ENCODE results near the gene AKNA. TPM values are rescaled to one million over a fixed set of nuclear protein-coding genes. Genes with fewer than 3 reads are reported as not detected.

The AKNA gene
- total RNA-seq, 1 donor = 27.9 TPM

GRCh38 chr9:114417511-114417910 is 29.7 kb upstream of the AKNA start:
- Histone ChIP-seq H2AFZ (ENCODE audit: low read length) (no peak overlapping the region), H3K4me2 (ENCODE audit: insufficient read depth, low read length) (no peak overlapping the region), H3K27ac (ENCODE audit: low read depth, low read length) (no peak overlapping the region), H3K9me3 (ENCODE audit: low read depth, low read length) (no peaks in the 10 kb centered on the region), H3K4me3 (ENCODE audit: insufficient read depth, low read length) (no peak overlapping the region), H3K79me2 (ENCODE audit: insufficient read depth, low read length) (no peaks in the 10 kb centered on the region), H3K4me1 (ENCODE audit: insufficient read depth, low read length) (peaks cover 24% of the 10 kb centered on the region), H4K20me1 (ENCODE audit: insufficient read depth, low read length) (no peaks in the 10 kb centered on the region), H3K36me3 (ENCODE audit: insufficient read depth, low read length) (no peaks in the 10 kb centered on the region), H3K27me3 (ENCODE audit: insufficient read depth, low read length) (no peaks in the 10 kb centered on the region)
- TF ChIP-seq, protein P1, sequence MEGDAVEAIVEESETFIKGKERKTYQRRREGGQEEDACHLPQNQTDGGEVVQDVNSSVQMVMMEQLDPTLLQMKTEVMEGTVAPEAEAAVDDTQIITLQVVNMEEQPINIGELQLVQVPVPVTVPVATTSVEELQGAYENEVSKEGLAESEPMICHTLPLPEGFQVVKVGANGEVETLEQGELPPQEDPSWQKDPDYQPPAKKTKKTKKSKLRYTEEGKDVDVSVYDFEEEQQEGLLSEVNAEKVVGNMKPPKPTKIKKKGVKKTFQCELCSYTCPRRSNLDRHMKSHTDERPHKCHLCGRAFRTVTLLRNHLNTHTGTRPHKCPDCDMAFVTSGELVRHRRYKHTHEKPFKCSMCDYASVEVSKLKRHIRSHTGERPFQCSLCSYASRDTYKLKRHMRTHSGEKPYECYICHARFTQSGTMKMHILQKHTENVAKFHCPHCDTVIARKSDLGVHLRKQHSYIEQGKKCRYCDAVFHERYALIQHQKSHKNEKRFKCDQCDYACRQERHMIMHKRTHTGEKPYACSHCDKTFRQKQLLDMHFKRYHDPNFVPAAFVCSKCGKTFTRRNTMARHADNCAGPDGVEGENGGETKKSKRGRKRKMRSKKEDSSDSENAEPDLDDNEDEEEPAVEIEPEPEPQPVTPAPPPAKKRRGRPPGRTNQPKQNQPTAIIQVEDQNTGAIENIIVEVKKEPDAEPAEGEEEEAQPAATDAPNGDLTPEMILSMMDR (IDR thresholded peaks at IDR 0.05; ENCODE audit: extremely low read depth, low read depth, low read length) = peak; percentile 31
- peak; percentile 93 for DNase-seq (ENCODE audit: insufficient read length, low spot score, missing footprints)

DNA sequence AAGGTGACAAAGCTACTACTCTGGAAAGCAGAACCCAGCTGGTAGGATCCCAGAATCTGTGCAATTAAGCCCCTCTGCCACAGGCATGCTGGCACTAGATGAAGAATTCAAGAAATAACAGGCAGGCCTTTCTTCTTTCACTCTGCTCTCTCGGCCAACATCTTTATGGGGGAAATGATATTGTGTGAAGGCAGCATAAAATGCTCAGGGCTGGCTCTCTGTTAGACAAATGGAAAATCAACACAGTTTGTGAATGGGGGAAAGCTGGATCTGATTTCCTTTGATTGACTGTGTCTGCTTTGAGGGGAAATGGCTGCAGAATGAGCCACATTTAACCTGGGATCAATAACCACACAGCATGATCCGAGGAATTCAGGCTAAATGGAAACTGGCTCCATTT is 29.1 kb upstream of the AKNA start:
- Histone ChIP-seq H3K9me3 (ENCODE audit: low read depth, low read length) (no peaks in the 10 kb centered on the region), H3K27ac (ENCODE audit: low read depth, low read length) (no peak overlapping the region), H3K79me2 (ENCODE audit: insufficient read depth, low read length) (no peaks in the 10 kb centered on the region), H3K36me3 (ENCODE audit: insufficient read depth, low read length) (no peaks in the 10 kb centered on the region), H3K4me3 (ENCODE audit: insufficient read depth, low read length) (no peak overlapping the region), H3K4me2 (ENCODE audit: insufficient read depth, low read length) (no peak overlapping the region), H3K4me1 (ENCODE audit: insufficient read depth, low read length) (peaks cover 24% of the 10 kb centered on the region), H4K20me1 (ENCODE audit: insufficient read depth, low read length) (no peaks in the 10 kb centered on the region), H3K27me3 (ENCODE audit: insufficient read depth, low read length) (no peaks in the 10 kb centered on the region), H2AFZ (ENCODE audit: low read length) (no peak overlapping the region)
- TF ChIP-seq, protein P1 (IDR thresholded peaks at IDR 0.05; ENCODE audit: extremely low read depth, low read depth, low read length) = no peak
- DNase-seq (ENCODE audit: insufficient read length, low spot score, missing footprints) = no peak

GRCh38 chr9:114416290-114416689 is 28.5 kb upstream of the AKNA start:
- no peak overlapping the region for H3K4me2 ChIP-seq (ENCODE audit: insufficient read depth, low read length)
- H2AFZ ChIP-seq (ENCODE audit: low read length) = no peak overlapping the region
- no peak overlapping the region for H3K27ac ChIP-seq (ENCODE audit: low read depth, low read length)
- no peaks in the 10 kb centered on the region for H3K9me3 ChIP-seq (ENCODE audit: low read depth, low read length)
- no peaks in the 10 kb centered on the region for H4K20me1 ChIP-seq (ENCODE audit: insufficient read depth, low read length)
- no peak overlapping the region for H3K4me3 ChIP-seq (ENCODE audit: insufficient read depth, low read length)
- no peaks in the 10 kb centered on the region for H3K36me3 ChIP-seq (ENCODE audit: insufficient read depth, low read length)
- peaks cover 24% of the 10 kb centered on the region for H3K4me1 ChIP-seq (ENCODE audit: insufficient read depth, low read length)
- H3K27me3 ChIP-seq (ENCODE audit: insufficient read depth, low read length) = no peaks in the 10 kb centered on the region
- TF ChIP-seq, protein P1 (IDR thresholded peaks at IDR 0.05; ENCODE audit: extremely low read depth, low read depth, low read length) = no peak
- H3K79me2 ChIP-seq (ENCODE audit: insufficient read depth, low read length) = no peaks in the 10 kb centered on the region
- DNase-seq (ENCODE audit: insufficient read length, low spot score, missing footprints) = no peak

DNA sequence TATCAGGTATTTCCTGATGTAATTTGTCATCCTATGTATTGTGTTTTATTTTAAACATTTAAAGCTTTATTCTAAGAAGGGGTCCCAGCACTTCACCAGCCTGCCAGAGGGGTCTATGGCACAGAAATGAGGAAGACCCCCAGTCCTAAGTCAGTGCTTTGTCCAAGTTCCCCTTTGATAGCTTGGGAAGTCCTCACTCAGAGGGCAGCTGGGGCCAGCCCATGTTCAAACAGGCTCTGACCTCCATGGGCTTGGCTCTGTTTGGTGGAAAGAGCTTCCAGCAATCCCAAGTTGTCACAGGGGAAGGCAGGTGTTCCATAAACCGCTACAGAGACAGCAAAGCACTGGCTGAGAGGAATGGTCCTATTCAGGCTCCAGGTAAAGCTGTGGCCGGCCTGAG is 26.6 kb upstream of the AKNA start:
- no peaks in the 10 kb centered on the region for H3K9me3 ChIP-seq (ENCODE audit: low read depth, low read length)
- H3K4me2 ChIP-seq (ENCODE audit: insufficient read depth, low read length) = peak overlapping the region; percentile 44
- no peak overlapping the region for H3K27ac ChIP-seq (ENCODE audit: low read depth, low read length)
- peaks cover 24% of the 10 kb centered on the region for H3K4me1 ChIP-seq (ENCODE audit: insufficient read depth, low read length)
- no peaks in the 10 kb centered on the region for H3K36me3 ChIP-seq (ENCODE audit: insufficient read depth, low read length)
- H2AFZ ChIP-seq (ENCODE audit: low read length) = no peak overlapping the region
- no peaks in the 10 kb centered on the region for H3K79me2 ChIP-seq (ENCODE audit: insufficient read depth, low read length)
- H3K4me3 ChIP-seq (ENCODE audit: insufficient read depth, low read length) = no peak overlapping the region
- peaks cover 6% of the 10 kb centered on the region for H3K27me3 ChIP-seq (ENCODE audit: insufficient read depth, low read length)
- TF ChIP-seq, protein P1 (IDR thresholded peaks at IDR 0.05; ENCODE audit: extremely low read depth, low read depth, low read length) = no peak
- H4K20me1 ChIP-seq (ENCODE audit: insufficient read depth, low read length) = no peaks in the 10 kb centered on the region
- DNase-seq (ENCODE audit: insufficient read length, low spot score, missing footprints) = no peak
